RWPE1 (cell line): ENCODE data around the gene GK2.

ENCODE experiments used
- CTCF ChIA-PET: fragments of 350-600 bp; sonication (Branson Sonifier 250); formaldehyde crosslinking; extraction: SDS; loops from one replicate; lab custom pipeline; 2021; lab: Yijun Ruan, JAX
- POLR2A ChIA-PET: fragments of 400-600 bp; formaldehyde crosslinking; extraction: SDS; loops from one replicate; lab custom pipeline; 2020; ENCODE audit warnings: antibody characterized with exemption; ENCODE audit not compliant: low non-redundant PET; lab: Yijun Ruan, JAX
- DNase-seq: peaks from one replicate; pipeline ENCODE4 v3.0.0; 2012; ENCODE audit warnings: low spot score
- H3K27ac ChIP-seq: fragments of 450-650 bp; 2 replicates; pipeline ENCODE4 v1.5.1; 2017
- CTCF ChIP-seq: fragments of 450-650 bp; conservative IDR thresholded peaks from 2 replicates; pipeline ENCODE4 v1.5.1; 2017; ENCODE audit warnings: low read depth, mild to moderate bottlenecking

Gene GK2

DNA sequence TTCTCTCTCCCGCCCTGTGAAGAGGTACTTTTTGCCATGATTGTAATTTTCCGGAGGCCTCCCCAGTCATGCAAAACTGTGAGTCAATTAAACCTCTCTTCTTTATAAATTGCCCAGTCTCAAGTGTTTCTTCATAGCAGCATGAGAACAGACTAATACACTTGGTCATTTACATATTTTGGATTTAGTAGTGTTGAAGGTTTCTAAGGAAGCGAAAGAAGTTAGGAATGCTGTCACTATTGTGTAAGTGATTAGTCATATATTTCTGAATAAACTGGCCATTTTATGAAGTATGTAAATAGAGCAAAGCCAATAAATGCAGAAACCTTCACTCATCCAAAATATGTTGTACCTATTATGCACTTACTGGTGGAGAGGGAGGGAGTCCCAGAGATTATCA lies 34.4 kb upstream of the GK2 start:
- ChIA-PET POLR2A (no interaction called here), CTCF (no interaction called here)
- DNase-seq, result no peak
- no peak for TF ChIP-seq CTCF
- no peak overlapping the region for H3K27ac ChIP-seq

GRCh38 chr4:79439489-79439888 lies 31.5 kb upstream of the GK2 start:
- no peak for DNase-seq
- TF ChIP-seq CTCF, result no peak
- no peak overlapping the region for H3K27ac ChIP-seq
- CTCF ChIA-PET, result no interaction called here
- POLR2A ChIA-PET, result no interaction called here

GRCh38 chr4:79431839-79432238 lies 23.8 kb upstream of the GK2 start:
- no peak for TF ChIP-seq CTCF
- no peak for DNase-seq
- ChIA-PET POLR2A (no interaction called here), CTCF (no interaction called here)
- H3K27ac ChIP-seq, result no peak overlapping the region

DNA sequence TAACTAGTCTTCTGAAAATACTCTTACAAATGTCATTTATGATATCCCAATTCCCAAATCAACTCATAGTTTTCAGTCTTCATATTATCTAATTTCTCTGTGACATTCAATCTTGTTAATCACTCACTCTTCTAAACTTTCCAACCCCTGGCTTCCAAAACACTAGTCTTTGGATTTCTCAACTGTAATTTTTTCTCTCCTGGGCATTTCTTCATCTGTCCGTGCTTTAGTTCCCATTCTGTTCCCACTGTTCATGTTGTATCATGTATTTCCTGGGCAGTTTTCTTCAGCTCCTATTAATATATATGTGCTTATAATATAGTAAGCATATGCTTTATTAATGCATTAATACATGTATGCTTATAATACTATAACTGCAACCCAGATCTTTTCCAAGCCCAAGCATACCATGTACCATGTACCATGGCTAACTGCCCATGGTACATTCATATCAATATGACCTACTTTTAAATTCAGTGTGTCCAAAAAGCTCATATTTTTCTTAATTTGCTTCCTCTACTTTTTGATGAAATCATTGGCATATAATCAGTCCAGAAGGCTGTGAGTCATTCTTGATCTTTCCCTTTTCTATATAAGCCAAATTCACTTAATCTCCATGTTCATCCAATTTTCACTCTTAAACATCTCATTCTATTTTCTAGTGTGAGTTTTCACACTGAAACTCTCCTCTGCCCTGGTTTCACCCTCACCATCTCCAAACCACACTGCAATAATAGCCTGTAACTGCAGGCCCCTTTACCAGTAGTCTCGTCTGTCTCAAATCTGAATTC lies 21.3 kb upstream of the GK2 start:
- ChIA-PET POLR2A (no interaction called here), CTCF (no interaction called here)
- no peak overlapping the region for H3K27ac ChIP-seq
- no peak for TF ChIP-seq CTCF
- no peak for DNase-seq

DNA sequence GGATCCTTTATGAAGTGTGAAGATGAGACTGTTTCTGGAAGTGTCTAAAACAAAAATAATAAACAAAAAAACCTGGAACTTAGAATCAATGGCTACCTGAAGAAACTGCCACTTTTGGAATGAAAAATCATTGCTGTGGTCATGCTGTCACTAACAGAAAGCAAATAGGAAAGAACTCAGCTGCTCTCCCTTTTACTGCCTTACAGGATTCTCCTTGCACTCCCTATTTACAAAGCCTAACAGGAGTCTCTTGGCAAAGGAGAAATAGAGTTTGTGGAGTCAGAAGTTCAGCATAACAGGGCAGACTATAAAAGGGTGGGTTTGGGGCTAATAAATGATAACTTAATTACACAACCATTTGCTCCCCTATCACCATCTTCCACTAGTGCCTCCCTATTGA lies 19.0 kb upstream of the GK2 start:
- H3K27ac ChIP-seq, result no peak overlapping the region
- ChIA-PET CTCF (no interaction called here), POLR2A (no interaction called here)
- no peak for TF ChIP-seq CTCF
- no peak for DNase-seq

DNA sequence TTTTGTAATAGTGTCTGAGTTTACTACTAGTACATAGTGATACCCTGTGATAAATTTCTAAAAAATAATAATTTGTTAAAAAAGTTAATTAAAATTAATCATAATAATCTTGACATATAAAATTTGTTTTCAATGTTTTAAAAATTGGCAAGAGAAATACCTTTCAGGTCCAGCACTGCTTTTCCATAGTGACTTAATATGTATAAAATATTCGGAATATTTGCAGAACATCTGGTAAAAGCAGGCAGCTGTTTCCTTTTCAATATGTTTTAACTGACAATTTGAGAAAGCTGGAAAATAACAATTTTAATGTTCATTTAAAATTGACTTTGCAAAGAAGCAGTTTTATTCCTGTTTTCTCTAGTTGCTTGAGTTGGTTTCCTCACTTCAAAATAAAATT lies 17.6 kb upstream of the GK2 start:
- DNase-seq, result no peak
- TF ChIP-seq CTCF, result no peak
- CTCF ChIA-PET, result no interaction called here
- H3K27ac ChIP-seq, result no peak overlapping the region
- POLR2A ChIA-PET, result no interaction called here

DNA sequence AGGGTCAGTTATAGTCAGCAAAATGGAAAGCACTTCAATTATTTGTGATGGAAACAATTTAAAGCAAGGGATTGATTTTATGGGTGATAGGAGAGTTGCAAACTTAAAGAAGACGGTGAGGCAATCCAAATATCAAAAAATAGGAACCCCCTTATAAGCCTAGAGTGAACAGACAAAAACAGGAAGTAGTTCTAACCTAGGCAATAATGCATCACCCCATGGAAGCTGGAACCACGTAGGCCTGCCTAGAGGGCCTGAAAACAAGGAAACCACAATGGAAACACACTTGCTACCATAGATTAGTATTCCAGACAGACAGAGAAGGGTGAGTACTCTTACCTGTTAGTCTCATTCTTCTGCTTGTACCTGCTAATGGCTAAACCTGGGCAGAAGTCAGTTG lies 13.5 kb upstream of the GK2 start:
- ChIA-PET POLR2A (no interaction called here), CTCF (no interaction called here)
- TF ChIP-seq CTCF, result no peak
- no peak overlapping the region for H3K27ac ChIP-seq
- no peak for DNase-seq
